OCI-LY3 (cell line): Measurements from ENCODE around the gene CROCC2.

Experiments
- H2AFZ ChIP-seq: fragments of 200-600, 300-600 bp; shearing (Covaris generic); 2 replicates; pipeline ENCODE4 v1.6.0; 2014; ENCODE audit warnings: antibody characterized with exemption, low read depth, low read length
- H3K27ac ChIP-seq: fragments of 200-600, 300-600 bp; sonication (generic); 2 replicates; pipeline ENCODE4 v1.5.1; 2014; ENCODE audit warnings: mild to moderate bottlenecking, low read length, moderate library complexity, mixed read lengths
- H3K27me3 ChIP-seq: fragments of 200-600, 300-600 bp; sonication (generic); 2 replicates; pipeline ENCODE4 v1.6.1; 2014; ENCODE audit warnings: low read depth, low read length, mixed read lengths
- H3K36me3 ChIP-seq: fragments of 200-600, 300-600 bp; sonication (generic); replicated peaks from 2 replicates; pipeline ENCODE3; 2014; ENCODE audit warnings: low read depth, low read length, mixed read lengths
- H3K4me1 ChIP-seq: fragments of 300-600, 200-600 bp; sonication (generic); 2 replicates; pipeline ENCODE4 v1.6.1; 2014; ENCODE audit warnings: low read length, mixed read lengths
- H3K4me2 ChIP-seq: fragments of 200-600, 300-600 bp; sonication (generic); 2 replicates; pipeline ENCODE4 v1.6.1; 2014; ENCODE audit warnings: low read length, mixed read lengths
- H3K4me3 ChIP-seq: fragments of 300-600, 200-600 bp; sonication (generic); 2 replicates; pipeline ENCODE4 v1.5.1; 2014; ENCODE audit warnings: antibody characterized with exemption, mild to moderate bottlenecking, low read length, moderate library complexity
- H3K79me2 ChIP-seq: fragments of 300-600, 200-600 bp; shearing (Covaris generic); 2 replicates; pipeline ENCODE4 v1.6.1; 2014; ENCODE audit warnings: mild to moderate bottlenecking, low read length, mixed read lengths
- H3K9ac ChIP-seq: fragments of 300-600, 200-600 bp; shearing (Covaris generic); 2 replicates; pipeline ENCODE4 v1.6.0; 2014; ENCODE audit warnings: mild to moderate bottlenecking, low read length, moderate library complexity
- H3K9me3 ChIP-seq: fragments of 200-600, 300-600 bp; shearing (Covaris generic); 2 replicates; pipeline ENCODE4 v1.6.1; 2014; ENCODE audit warnings: low read length, mixed read lengths; ENCODE audit not compliant: insufficient read depth
- H4K20me1 ChIP-seq: fragments of 200-600, 300-600 bp; sonication (generic); 2 replicates; pipeline ENCODE4 v1.6.1; 2016; ENCODE audit warnings: low read length, mixed read lengths; ENCODE audit not compliant: insufficient read depth
- EZH2phosphoT487 ChIP-seq: fragments of 200-600 bp; shearing (Covaris generic); IDR thresholded peaks from 2 replicates; pipeline ENCODE4 v1.6.1; 2018; ENCODE audit warnings: antibody characterized with exemption, mixed run types, low read depth
- TF ChIP-seq, protein P1 (sequence below): fragments of 200-600, 300-600 bp; sonication (generic); IDR thresholded peaks from 2 replicates; pipeline ENCODE4 v1.5.1; 2014; ENCODE audit warnings: antibody characterized with exemption, low read length, low read depth

Gene CROCC2

DNA sequence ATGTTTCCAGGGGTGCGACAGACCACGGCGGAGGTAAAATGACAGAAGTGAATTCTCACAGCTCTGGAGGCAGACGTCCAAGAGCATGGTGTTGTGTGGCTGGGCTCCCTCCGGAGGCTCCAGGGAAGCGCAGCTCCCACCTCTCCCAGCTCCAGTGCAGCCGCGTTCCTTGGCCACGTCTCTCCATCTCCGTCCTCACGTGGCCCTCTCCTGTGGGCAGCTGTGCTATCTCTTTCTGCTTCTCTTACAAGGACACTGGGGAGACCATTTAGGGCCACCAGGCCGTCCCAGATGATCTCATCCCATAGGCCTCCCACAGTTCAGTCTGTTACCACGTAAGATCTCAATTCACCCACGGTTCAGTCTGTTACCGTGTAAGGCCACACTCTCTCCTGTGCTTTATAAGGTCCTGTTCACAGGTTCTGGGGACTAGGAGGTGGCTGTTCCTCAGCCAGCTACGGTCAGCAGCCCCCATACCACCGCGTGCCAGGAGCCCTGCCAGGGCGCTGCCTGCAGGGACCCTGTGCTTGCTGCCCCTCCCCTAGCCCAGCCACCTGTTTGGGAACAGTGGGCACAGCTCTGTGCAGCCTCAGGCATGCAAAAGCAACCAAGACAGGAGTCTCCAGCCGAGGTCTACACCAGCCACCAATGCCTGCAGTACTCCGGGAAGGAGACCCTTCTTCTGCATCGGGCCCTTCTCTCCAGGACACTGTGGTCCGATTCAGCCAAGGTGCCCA lies 7.2 kb upstream of the CROCC2 start:
- H3K4me1 ChIP-seq: no peaks in the 10 kb centered on the region
- TF ChIP-seq, protein P1, sequence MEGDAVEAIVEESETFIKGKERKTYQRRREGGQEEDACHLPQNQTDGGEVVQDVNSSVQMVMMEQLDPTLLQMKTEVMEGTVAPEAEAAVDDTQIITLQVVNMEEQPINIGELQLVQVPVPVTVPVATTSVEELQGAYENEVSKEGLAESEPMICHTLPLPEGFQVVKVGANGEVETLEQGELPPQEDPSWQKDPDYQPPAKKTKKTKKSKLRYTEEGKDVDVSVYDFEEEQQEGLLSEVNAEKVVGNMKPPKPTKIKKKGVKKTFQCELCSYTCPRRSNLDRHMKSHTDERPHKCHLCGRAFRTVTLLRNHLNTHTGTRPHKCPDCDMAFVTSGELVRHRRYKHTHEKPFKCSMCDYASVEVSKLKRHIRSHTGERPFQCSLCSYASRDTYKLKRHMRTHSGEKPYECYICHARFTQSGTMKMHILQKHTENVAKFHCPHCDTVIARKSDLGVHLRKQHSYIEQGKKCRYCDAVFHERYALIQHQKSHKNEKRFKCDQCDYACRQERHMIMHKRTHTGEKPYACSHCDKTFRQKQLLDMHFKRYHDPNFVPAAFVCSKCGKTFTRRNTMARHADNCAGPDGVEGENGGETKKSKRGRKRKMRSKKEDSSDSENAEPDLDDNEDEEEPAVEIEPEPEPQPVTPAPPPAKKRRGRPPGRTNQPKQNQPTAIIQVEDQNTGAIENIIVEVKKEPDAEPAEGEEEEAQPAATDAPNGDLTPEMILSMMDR: no peak
- TF ChIP-seq EZH2phosphoT487: no peak
- no peak overlapping the region for H2AFZ ChIP-seq
- H3K27me3 ChIP-seq: no peaks in the 10 kb centered on the region
- H3K9me3 ChIP-seq: no peaks in the 10 kb centered on the region
- H4K20me1 ChIP-seq: no peaks in the 10 kb centered on the region
- no peaks in the 10 kb centered on the region for H3K79me2 ChIP-seq
- H3K27ac ChIP-seq: no peak overlapping the region
- H3K9ac ChIP-seq: no peak overlapping the region
- no peak overlapping the region for H3K4me3 ChIP-seq
- no peak overlapping the region for H3K4me2 ChIP-seq
- no peaks in the 10 kb centered on the region for H3K36me3 ChIP-seq

DNA sequence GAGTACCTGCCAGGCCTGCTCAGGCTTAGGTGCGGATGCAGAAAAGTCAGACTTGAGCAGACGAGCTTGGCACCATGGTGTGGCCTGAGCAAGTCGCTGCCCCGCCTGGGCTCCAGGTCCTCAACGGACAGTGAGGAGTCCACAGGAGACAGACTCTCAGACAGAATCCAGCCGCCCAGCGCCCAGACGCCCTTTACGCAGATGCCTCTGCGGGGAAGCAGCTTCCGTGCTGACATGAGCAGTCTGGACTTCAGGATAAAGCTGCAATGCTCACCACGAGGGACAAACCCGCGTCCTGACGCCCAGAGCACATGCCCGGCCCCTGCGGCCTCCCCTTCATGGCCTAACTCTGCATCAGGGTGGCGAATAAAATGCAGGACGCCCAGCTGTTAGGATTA lies 6.7 kb upstream of the CROCC2 start:
- H3K79me2 ChIP-seq: no peaks in the 10 kb centered on the region
- H3K36me3 ChIP-seq: no peaks in the 10 kb centered on the region
- H3K4me2 ChIP-seq: no peak overlapping the region
- no peaks in the 10 kb centered on the region for H4K20me1 ChIP-seq
- no peak overlapping the region for H3K27ac ChIP-seq
- TF ChIP-seq, protein P1: no peak
- TF ChIP-seq EZH2phosphoT487: no peak
- no peaks in the 10 kb centered on the region for H3K9me3 ChIP-seq
- H3K4me1 ChIP-seq: no peaks in the 10 kb centered on the region
- no peak overlapping the region for H2AFZ ChIP-seq
- H3K4me3 ChIP-seq: no peak overlapping the region
- H3K27me3 ChIP-seq: no peaks in the 10 kb centered on the region
- H3K9ac ChIP-seq: no peak overlapping the region

DNA sequence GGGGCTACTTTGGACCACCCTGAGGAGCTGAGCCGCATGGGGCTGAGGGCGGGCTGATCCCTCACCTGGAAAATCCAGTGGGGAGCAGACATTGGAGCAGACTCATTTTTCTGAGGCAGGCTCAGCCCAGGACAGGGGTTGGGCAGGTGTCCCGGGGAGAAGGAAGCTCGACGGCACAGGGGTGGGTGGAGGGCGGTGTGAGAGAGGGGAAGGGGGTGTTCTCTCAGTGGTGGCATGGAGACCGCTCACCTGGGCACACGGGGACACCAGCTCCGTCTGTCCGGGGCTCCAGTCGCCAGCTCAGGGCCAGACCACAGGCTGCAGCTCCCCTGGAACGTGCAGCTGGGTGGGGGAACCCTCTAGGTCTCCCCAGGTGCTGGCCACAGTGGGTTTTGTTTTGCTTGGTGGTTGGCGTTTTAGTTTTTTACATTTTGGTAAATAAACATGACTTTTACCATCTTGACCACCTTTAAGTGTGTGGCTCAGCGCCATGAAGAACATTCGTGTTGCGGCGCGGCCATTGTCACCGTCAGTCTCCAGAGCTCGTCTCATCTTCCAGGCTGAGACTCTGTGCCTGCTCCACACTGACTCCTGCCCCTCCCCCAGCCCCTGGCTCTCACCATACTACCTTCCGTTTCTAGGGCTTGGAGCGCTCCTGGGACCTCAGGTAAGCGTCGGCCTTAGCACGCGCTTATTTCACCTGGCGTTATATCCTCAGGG lies 5.8 kb upstream of the CROCC2 start:
- H3K4me1 ChIP-seq: no peaks in the 10 kb centered on the region

More for the DNA sequence above, 5.8 kb upstream of the CROCC2 start:
- no peak overlapping the region for H3K4me2 ChIP-seq
- H4K20me1 ChIP-seq: no peaks in the 10 kb centered on the region
- no peak overlapping the region for H3K27ac ChIP-seq
- H3K27me3 ChIP-seq: no peaks in the 10 kb centered on the region
- TF ChIP-seq, protein P1: no peak
- TF ChIP-seq EZH2phosphoT487: no peak
- no peaks in the 10 kb centered on the region for H3K36me3 ChIP-seq
- no peak overlapping the region for H3K4me3 ChIP-seq
- H2AFZ ChIP-seq: no peak overlapping the region
- H3K79me2 ChIP-seq: no peaks in the 10 kb centered on the region
- H3K9me3 ChIP-seq: no peaks in the 10 kb centered on the region
- H3K9ac ChIP-seq: no peak overlapping the region
